Mesendoderm (in vitro differentiated cells): Measurements from ENCODE around the gene PLGLB1.
"Not testable (repeated sequence)": the region's sequence is repeated elsewhere in the genome, so short reads cannot be mapped to it uniquely, and the experiment has no call there.

ENCODE experiments used
- DNase-seq: peaks from one replicate; pipeline ENCODE4 v3.0.0; 2013
- H2AK5ac ChIP-seq: 2 replicates; pipeline ENCODE4 v1.6.1; 2013; ENCODE audit warnings: low read length, inconsistent platforms
- H2BK120ac ChIP-seq: 2 replicates; pipeline ENCODE4 v1.6.1; 2013; ENCODE audit warnings: low read depth, mild to moderate bottlenecking, low read length, moderate library complexity, mixed read lengths
- H2BK15ac ChIP-seq: replicated peaks from 2 replicates; pipeline ENCODE4 v1.6.1; 2013; ENCODE audit warnings: low read depth, mild to moderate bottlenecking, moderate library complexity
- H2BK5ac ChIP-seq: 2 replicates; pipeline ENCODE4 v1.6.1; 2013; ENCODE audit warnings: low read length, inconsistent platforms
- H3K18ac ChIP-seq: 2 replicates; pipeline ENCODE4 v1.6.1; 2013; ENCODE audit warnings: mild to moderate bottlenecking, low read length, mixed read lengths
- H3K23ac ChIP-seq: one replicate; pipeline ENCODE4 v1.6.1; 2013; ENCODE audit warnings: low read length
- H3K27ac ChIP-seq: 2 replicates; pipeline ENCODE4 v1.5.1; 2013; ENCODE audit warnings: low read depth, mild to moderate bottlenecking, inconsistent platforms, low read length, moderate library complexity
- H3K27me3 ChIP-seq: 2 replicates; pipeline ENCODE4 v1.6.1; 2013; ENCODE audit warnings: low read length, control low read depth, mild to moderate bottlenecking, inconsistent platforms; ENCODE audit not compliant: insufficient read depth, poor library complexity
- H3K36me3 ChIP-seq: 2 replicates; pipeline ENCODE4 v1.6.1; 2013; ENCODE audit warnings: low read length, inconsistent platforms; ENCODE audit not compliant: control insufficient read depth, insufficient read depth
- H3K4ac ChIP-seq: one replicate; pipeline ENCODE4 v1.6.1; 2013; ENCODE audit warnings: low read depth, mild to moderate bottlenecking, low read length, moderate library complexity
- H3K4me1 ChIP-seq: 2 replicates; pipeline ENCODE4 v1.6.1; 2013; ENCODE audit warnings: low read depth, low read length, inconsistent platforms; ENCODE audit not compliant: control insufficient read depth
- H3K4me2 ChIP-seq: 2 replicates; pipeline ENCODE4 v1.6.1; 2013; ENCODE audit warnings: low read length
- H3K4me3 ChIP-seq: 2 replicates; pipeline ENCODE4 v1.5.1; 2013; ENCODE audit warnings: mild to moderate bottlenecking, low read length
- H3K56ac ChIP-seq: one replicate; pipeline ENCODE4 v1.6.1; 2013; ENCODE audit warnings: low read length
- H3K79me1 ChIP-seq: 2 replicates; pipeline ENCODE4 v1.6.1; 2013; ENCODE audit warnings: low read length, inconsistent platforms
- H3K79me2 ChIP-seq: 2 replicates; pipeline ENCODE4 v1.6.1; 2013; ENCODE audit warnings: mild to moderate bottlenecking, low read length; ENCODE audit not compliant: control insufficient read depth, insufficient read depth
- H3K9ac ChIP-seq: 2 replicates; pipeline ENCODE4 v1.6.1; 2013; ENCODE audit warnings: low read length, inconsistent platforms
- H4K5ac ChIP-seq: one replicate; pipeline ENCODE4 v1.6.1; 2013; ENCODE audit warnings: low read length
- H4K8ac ChIP-seq: one replicate; pipeline ENCODE4 v1.6.1; 2013; ENCODE audit warnings: low read depth, mild to moderate bottlenecking, control low read depth, low read length, moderate library complexity
- WGBS: extraction: QIAGEN DNeasy Blood & Tissue Kit; methylation state at CpG from one replicate; pipeline ENCODE4 v1.1.7; 2013; ENCODE audit warnings: low lambda C conversion rate, missing lambda C conversion rate; ENCODE audit not compliant: insufficient coverage; ENCODE audit errors: extremely low coverage; 5-methylcytosine and 5-hydroxymethylcytosine counted together

Gene PLGLB1

GRCh38 chr2:87023988-87024615 is 2.5 kb upstream of the PLGLB1 start:
- not testable (repeated sequence) for H3K79me2 ChIP-seq, H3K4ac ChIP-seq, H3K36me3 ChIP-seq, H3K23ac ChIP-seq, H3K56ac ChIP-seq, H2AK5ac ChIP-seq, H4K8ac ChIP-seq, H3K4me3 ChIP-seq, H3K18ac ChIP-seq, H3K9ac ChIP-seq, H3K27me3 ChIP-seq, DNase-seq, H3K4me2 ChIP-seq, H2BK120ac ChIP-seq, H3K4me1 ChIP-seq, H2BK15ac ChIP-seq, H2BK5ac ChIP-seq, H4K5ac ChIP-seq, H3K79me1 ChIP-seq, H3K27ac ChIP-seq
- WGBS, result no CpG with 5 or more reads among the region's 8 CpGs

GRCh38 chr2:87021043-87021442 is 601 bp downstream of the PLGLB1 start:
- H3K4me1 ChIP-seq, H2BK120ac ChIP-seq, H3K79me1 ChIP-seq, H3K18ac ChIP-seq, H4K5ac ChIP-seq, H3K23ac ChIP-seq, H3K4me3 ChIP-seq, H3K56ac ChIP-seq, H3K36me3 ChIP-seq, H3K4ac ChIP-seq, H4K8ac ChIP-seq, H2BK15ac ChIP-seq, H3K79me2 ChIP-seq, H3K27me3 ChIP-seq, DNase-seq, H2AK5ac ChIP-seq, H3K4me2 ChIP-seq, H3K9ac ChIP-seq, H3K27ac ChIP-seq, H2BK5ac ChIP-seq: not testable (repeated sequence)
- WGBS, result no CpG with 5 or more reads among the region's 8 CpGs

DNA sequence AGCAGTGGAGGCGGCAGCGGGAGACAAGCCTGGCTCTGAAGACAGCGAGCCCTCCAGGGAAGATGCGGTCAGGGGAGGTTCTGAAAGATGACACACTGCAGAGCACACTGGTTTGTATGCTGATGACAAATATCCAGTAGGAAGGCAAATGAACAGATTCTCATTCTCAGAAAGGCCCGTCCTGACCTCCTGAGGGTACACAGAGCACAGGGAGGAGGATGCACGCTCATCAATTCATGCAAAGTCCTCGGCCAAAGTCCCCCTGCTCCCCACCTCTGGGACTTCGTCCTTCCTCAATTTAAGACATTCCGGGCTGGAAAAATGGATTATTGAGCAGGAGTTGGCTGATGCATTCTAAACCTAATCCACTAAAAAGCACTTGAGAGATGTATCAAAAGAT is 2.6 kb downstream of the PLGLB1 start:
- not testable (repeated sequence) for H4K8ac ChIP-seq, H3K4ac ChIP-seq, H3K36me3 ChIP-seq, H3K27ac ChIP-seq, H3K56ac ChIP-seq, H2BK5ac ChIP-seq, H3K23ac ChIP-seq, H2BK15ac ChIP-seq, H3K9ac ChIP-seq, H3K79me1 ChIP-seq, H2AK5ac ChIP-seq, H3K4me3 ChIP-seq, H3K4me2 ChIP-seq, H3K18ac ChIP-seq, DNase-seq, H3K27me3 ChIP-seq, H4K5ac ChIP-seq, H3K4me1 ChIP-seq, H3K79me2 ChIP-seq, H2BK120ac ChIP-seq
- no CpG with 5 or more reads among the region's 9 CpGs for WGBS

- H2BK120ac ChIP-seq, H3K79me1 ChIP-seq, H3K4ac ChIP-seq, H3K36me3 ChIP-seq, H3K4me3 ChIP-seq, H2BK15ac ChIP-seq, H3K4me1 ChIP-seq, H2AK5ac ChIP-seq, H3K18ac ChIP-seq, H3K27ac ChIP-seq, H2BK5ac ChIP-seq, H3K4me2 ChIP-seq, H4K8ac ChIP-seq, DNase-seq, H4K5ac ChIP-seq, H3K79me2 ChIP-seq, H3K23ac ChIP-seq, H3K56ac ChIP-seq, H3K27me3 ChIP-seq, H3K9ac ChIP-seq: not testable (repeated sequence)
- no CpG with 5 or more reads among the region's 9 CpGs for WGBS
Observed at GRCh38 chr2:87014489-87015169, 7.0 kb downstream of the PLGLB1 start.

GRCh38 chr2:87004398-87004797 is 17.2 kb downstream of the PLGLB1 start:
- not testable (repeated sequence) for H3K79me2 ChIP-seq, H3K27ac ChIP-seq, H3K4me3 ChIP-seq, H2BK15ac ChIP-seq, H3K4me1 ChIP-seq, H3K56ac ChIP-seq, H2BK5ac ChIP-seq, H3K36me3 ChIP-seq, H3K9ac ChIP-seq, H3K27me3 ChIP-seq, H2BK120ac ChIP-seq, H3K4me2 ChIP-seq, H4K5ac ChIP-seq, H2AK5ac ChIP-seq, H3K18ac ChIP-seq, H3K79me1 ChIP-seq, H4K8ac ChIP-seq, H3K4ac ChIP-seq, DNase-seq, H3K23ac ChIP-seq
- WGBS, result no CpG with 5 or more reads among the region's 2 CpGs
